ENCODE results near the gene INPP5B.
"Not testable (repeated sequence)": the region's sequence is repeated elsewhere in the genome, so short reads cannot be mapped to it uniquely, and the experiment has no call there.

Gene INPP5B

DNA sequence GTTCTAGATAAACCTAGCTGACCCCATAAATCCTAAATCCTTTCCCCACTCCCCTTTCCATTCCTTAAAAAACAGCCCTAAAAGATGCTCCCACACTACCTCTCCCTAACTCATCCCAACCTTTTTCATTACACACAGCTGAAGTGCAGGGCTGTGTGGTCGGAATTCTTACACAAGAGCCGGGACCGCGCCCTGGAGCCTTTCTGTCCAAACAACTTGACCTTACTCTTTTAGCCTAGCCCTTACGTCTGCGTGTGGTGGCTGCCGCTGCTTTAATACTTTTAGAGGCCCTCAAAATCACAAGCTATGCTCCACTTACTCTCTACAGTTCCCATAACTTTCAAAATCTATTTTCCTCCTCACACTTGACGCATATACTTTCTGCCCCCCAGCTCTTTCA lies 36.0 kb downstream of the INPP5B start:
- DNase-seq: not testable (repeated sequence)

GRCh38 chr1:37908531-37908930 lies 38.3 kb downstream of the INPP5B start:
- not testable (repeated sequence) for DNase-seq

DNA sequence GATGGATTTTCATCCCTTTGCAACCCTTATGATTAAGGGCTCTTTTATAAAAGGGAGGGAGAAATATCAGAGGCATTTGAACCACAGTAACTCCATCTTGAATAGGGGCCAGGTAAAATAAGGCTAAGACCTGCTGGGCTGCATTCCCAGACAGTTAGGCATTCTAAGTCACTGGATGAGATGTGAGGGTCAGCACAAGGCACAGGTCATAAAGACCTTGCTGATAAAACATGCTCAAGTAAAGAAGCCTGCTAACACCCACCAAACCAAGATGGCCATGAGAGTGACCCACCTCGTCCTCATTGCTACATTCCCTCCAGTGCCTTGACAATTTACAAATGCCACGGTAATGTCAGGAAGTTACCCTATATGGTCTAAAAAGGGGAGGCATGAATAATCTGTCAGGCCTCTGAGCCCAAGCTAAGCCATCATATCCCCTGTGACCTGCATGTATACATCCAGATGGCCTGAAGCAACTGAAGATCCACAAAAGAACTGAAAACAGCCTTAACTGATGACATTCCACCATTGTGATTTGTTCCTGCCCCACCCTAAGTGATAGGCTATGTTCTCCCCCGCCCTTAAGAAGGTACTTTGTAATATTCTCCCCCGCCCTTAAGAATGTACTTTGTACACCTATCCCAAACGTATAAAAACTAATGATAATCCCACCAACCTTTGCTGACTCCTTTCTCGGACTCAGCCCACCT lies 39.3 kb downstream of the INPP5B start:
- not testable (repeated sequence) for DNase-seq

DNA sequence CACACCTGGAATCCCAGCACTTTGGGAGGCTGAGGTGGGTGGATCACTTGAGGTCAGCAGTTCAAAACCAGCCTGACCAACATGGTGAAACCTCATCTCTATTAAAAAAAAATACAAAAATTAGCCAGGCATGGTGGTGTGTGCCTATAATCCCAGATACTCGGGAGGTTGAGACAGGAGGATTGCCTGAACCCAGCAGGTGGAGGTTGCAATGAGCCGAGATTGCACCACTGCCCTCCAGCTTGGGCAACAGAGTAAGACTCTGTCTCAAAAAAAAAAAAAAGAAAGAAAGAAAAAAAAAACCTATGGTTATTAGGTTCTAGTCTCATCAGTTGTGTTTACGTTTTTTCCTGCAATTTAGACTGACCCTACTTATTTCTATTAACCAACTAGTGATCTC lies 40.3 kb downstream of the INPP5B start:
- not testable (repeated sequence) for DNase-seq

GRCh38 chr1:37905727-37906126 lies 41.1 kb downstream of the INPP5B start:
- DNase-seq: no peak

GRCh38 chr1:37903921-37904320 lies 42.9 kb downstream of the INPP5B start:
- DNase-seq: not testable (repeated sequence)

- no peak for DNase-seq
These were observed 43.9 kb downstream of the INPP5B start for GRCh38 chr1:37902983-37903382.

- no peak for DNase-seq
These were observed 45.0 kb downstream of the INPP5B start for GRCh38 chr1:37901893-37902225.

GRCh38 chr1:37901191-37901892 lies 45.5 kb downstream of the INPP5B start:
- DNase-seq: no peak

- not testable (repeated sequence) for DNase-seq
These were observed 49.3 kb downstream of the INPP5B start for GRCh38 chr1:37897563-37897962.

- no peak for DNase-seq
These were observed 53.2 kb downstream of the INPP5B start for GRCh38 chr1:37893673-37894072.

DNA sequence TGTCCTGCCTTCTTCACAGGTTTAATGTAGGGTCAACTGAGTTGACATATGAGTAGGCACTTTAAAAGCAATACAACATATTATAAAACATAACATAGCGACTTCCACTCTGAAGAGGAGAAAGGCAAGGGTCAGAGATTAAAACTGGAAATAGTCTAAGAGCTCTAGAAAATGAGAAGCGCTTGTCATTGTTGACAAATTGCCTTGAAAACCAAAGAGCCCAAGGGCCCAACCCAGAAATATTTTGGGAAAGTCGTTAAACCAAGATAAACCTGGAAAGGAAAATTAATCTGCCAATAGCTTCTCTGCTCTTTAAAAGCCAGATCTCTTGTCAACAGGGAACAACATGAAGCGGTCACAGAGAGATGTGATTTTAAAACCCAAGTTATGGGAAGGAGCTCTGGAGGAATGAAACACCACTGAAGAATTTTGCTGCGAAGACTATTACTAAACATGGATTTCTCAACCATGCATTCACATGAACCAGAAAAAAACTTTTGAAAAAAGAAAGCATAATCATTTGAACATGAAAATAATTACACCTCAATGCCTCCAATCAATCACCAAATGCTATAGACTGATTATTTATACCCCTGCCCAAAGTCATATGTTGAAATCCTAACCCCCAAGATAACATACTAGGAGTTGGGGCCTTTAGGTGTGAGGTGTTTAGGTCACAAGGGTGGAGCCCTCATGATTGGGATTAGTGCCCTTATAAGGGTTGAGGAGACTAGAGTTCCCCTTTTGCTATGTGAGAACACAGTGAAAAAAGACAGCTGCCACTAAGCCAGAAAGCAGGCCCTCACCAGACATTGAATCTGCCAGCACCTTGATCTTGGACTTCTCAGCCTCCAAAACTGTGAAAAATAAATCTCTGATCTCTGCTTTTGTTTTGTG lies 54.5 kb downstream of the INPP5B start:
- DNase-seq: no peak

DNA sequence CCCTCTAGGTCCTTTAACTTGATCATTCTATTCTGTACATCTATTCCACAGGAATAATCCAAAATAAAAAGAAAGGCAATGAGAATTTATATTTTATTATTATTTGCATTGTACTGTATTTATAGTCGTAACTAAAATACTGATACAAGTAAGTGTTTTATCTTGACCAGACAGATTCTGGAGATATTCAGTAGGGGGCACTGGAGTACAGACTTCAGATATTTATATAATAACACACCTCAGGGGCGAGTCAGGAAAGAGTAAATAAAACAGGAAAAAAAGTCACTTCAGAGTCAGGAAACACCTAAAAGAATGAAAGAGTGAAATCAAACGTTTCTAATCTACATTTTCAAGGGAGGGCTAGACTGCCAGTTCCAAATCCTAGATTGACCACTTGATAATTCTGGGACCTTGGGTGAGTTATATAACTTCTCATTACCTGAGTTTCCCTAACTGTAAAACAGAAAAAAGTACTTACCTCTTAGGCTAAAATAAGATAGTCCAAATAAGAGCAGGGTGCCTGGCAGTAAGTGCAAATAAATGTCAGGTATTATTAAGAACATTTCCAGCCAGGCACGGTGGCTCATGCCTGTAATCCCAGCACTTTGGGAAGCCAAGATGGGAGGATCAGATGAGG lies 56.4 kb downstream of the INPP5B start:
- DNase-seq: no peak

GRCh38 chr1:37888022-37888700 lies 58.7 kb downstream of the INPP5B start:
- no peak for DNase-seq

GRCh38 chr1:37884145-37884544 lies 62.7 kb downstream of the INPP5B start:
- no peak for DNase-seq

GRCh38 chr1:37883671-37884070 lies 63.2 kb downstream of the INPP5B start:
- no peak for DNase-seq

- DNase-seq: no peak
These were observed 67.0 kb downstream of the INPP5B start for GRCh38 chr1:37879865-37880264.

GRCh38 chr1:37878071-37878470 lies 68.8 kb downstream of the INPP5B start:
- DNase-seq: no peak

DNA sequence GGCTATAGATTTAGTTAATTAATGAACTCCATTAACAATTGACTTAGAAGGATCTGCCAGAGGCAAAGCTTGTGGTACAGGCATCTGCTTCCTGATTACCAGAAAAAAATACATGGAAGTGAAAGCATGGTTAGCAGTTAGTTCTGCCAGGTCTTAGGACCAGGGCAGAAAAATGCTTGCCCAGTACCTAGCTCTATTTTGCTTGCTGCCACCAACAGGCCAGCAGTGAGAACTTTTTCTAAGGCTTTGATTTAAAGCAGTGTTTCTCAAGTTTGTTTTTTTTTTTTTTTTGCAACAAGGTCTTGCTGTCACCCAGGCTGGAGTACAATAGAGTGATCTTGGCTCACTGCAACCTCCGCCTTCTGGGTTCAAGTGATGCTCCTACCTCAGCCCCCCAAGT lies 71.0 kb downstream of the INPP5B start:
- DNase-seq: no peak

GRCh38 chr1:37872692-37873091 lies 74.2 kb downstream of the INPP5B start:
- no peak for DNase-seq

GRCh38 chr1:37868466-37868865 lies 78.4 kb downstream of the INPP5B start:
- DNase-seq: no peak

DNA sequence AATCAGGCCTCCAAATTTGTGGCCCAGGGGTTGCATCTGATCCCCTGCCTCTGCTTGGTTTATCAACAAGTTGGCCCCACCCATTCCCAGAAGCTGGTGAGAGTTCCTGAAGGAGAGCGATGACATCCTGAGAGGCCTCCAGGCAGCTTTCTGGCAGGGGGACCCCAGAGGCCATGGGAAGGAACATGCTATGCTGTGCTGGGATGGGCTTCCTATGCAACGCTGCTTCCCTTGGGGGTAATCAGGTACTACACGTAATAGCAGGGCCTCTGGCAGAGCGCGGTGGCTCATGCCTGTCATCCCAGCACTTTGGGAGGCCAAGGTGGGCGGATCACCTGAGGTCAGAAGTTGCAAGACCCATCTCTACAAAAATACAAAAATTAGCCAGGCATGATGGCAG lies 79.1 kb downstream of the INPP5B start:
- no peak for DNase-seq

DNA sequence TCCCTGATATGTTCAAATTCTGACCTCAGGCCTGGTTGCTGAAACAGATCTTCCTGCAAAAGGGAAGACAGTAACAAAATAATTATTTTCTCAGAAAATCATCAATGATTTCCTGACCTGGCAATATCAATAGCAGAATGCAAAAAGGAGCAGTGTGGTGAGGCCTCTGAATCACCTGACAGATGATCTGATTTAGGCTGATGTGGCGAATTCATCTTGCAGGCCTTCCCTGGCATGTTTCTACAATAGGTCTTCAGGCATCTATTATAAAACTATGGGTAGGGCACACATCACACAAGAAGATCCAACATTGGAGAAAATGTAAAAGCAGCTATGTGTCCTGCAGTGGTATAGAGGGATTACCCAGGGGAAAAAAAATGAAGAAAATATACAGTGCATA lies 80.4 kb downstream of the INPP5B start:
- DNase-seq: no peak

Measured in activated CD4-positive, alpha-beta T cell treated with anti-CD3 and anti-CD28 coated beads for 4 hours (primary cell).